Thoracic aorta (tissue), 2 donors: ENCODE measurements around the gene NFE2L2. TPM values are rescaled to one million over a fixed set of nuclear protein-coding genes. Genes with fewer than 3 reads are reported as not detected.
"Not testable (repeated sequence)": the region's sequence is repeated elsewhere in the genome, so short reads cannot be mapped to it uniquely, and the experiment has no call there.

Experiments used
- ATAC-seq: fragments of 150-250 bp; one replicate; pipeline ENCODE4 v1.8.0; 2017; ENCODE audit warnings: low read depth; ENCODE audit not compliant: insufficient number of reproducible peaks, low FRiP score
- DNase-seq: peaks from one replicate; pipeline ENCODE4 v3.0.0-alpha.2; 2020; ENCODE audit warnings: low spot score
- H3K27ac ChIP-seq, 2 donors: fragments of 200-600 bp; sonication (generic); 1 replicate in 1 of 2; 2 replicates in 1 of 2; pipeline ENCODE4 v1.5.1; 2016; ENCODE audit warnings: mild to moderate bottlenecking in 2 of 2, moderate library complexity in 2 of 2
- H3K27me3 ChIP-seq: fragments of 200-600 bp; sonication (generic); replicated peaks from 2 replicates; pipeline ENCODE4 v1.6.0; 2016; ENCODE audit warnings: mild to moderate bottlenecking; ENCODE audit not compliant: insufficient read depth
- H3K36me3 ChIP-seq: fragments of 200-600 bp; sonication (generic); one replicate; pipeline ENCODE4 v1.5.1; 2016
- H3K4me1 ChIP-seq, 2 donors: fragments of 200-600 bp; sonication (generic); 1 replicate in 1 of 2; 2 replicates in 1 of 2; pipeline versions ENCODE4 v1.5.1 to v1.6.0; 2016; ENCODE audit warnings: low read depth in 2 of 2, mild to moderate bottlenecking in 1 of 2; ENCODE audit not compliant: control insufficient read depth in 1 of 2
- H3K4me3 ChIP-seq: fragments of 200-600 bp; sonication (generic); 2 replicates; pipeline ENCODE4 v1.5.1; 2016; ENCODE audit warnings: mild to moderate bottlenecking
- H3K9me3 ChIP-seq: fragments of 200-600 bp; sonication (generic); 2 replicates; pipeline ENCODE4 v1.5.1; 2016
- CTCF ChIP-seq: fragments of 200-600 bp; sonication (generic); IDR thresholded peaks from one replicate; pipeline ENCODE4 v1.5.1; 2019; ENCODE audit warnings: antibody characterized with exemption
- total RNA-seq, 2 donors: library from RNA; depleted of rRNA; stranded (reverse); fragments of >200 nt; gene quantifications; one replicate each; pipeline versions ENCODE4 v1.1.0 to v1.2.3, GENCODE V29; 2016

NFE2L2 gene
- total RNA-seq, 2 donors from 2014 or later, result 64.3 to 155 TPM

GRCh38 chr2:177201919-177202346 lies 62.6 kb downstream of the NFE2L2 start:
- no peak for TF ChIP-seq CTCF
- no peaks in the 10 kb centered on the region for H3K9me3 ChIP-seq

GRCh38 chr2:177200419-177200818 lies 64.1 kb downstream of the NFE2L2 start:
- not testable (repeated sequence) for H3K4me1 ChIP-seq, ATAC-seq, H3K27me3 ChIP-seq, H3K36me3 ChIP-seq, H3K4me3 ChIP-seq, H3K27ac ChIP-seq, DNase-seq, H3K9me3 ChIP-seq

More at GRCh38 chr2:177201919-177202346, 62.6 kb downstream of the NFE2L2 start:
- Histone ChIP-seq H3K4me3 (no peak overlapping the region), H3K27ac (no peak overlapping the region), H3K27me3 (no peaks in the 10 kb centered on the region), H3K36me3 (no peaks in the 10 kb centered on the region), H3K4me1 (no peaks in the 10 kb centered on the region)
- ATAC-seq (no peak), DNase-seq (no peak)

GRCh38 chr2:177195194-177195593 lies 69.3 kb downstream of the NFE2L2 start:
- no peak for ATAC-seq
- H3K9me3 ChIP-seq, result no peaks in the 10 kb centered on the region
- no peak for DNase-seq
- no peak for TF ChIP-seq CTCF
- no peak overlapping the region for H3K27ac ChIP-seq
- no peaks in the 10 kb centered on the region for H3K27me3 ChIP-seq
- no peaks in the 10 kb centered on the region for H3K4me1 ChIP-seq
- no peaks in the 10 kb centered on the region for H3K36me3 ChIP-seq
- H3K4me3 ChIP-seq, result no peak overlapping the region

GRCh38 chr2:177193240-177193639 lies 71.3 kb downstream of the NFE2L2 start:
- ATAC-seq (no peak), DNase-seq (no peak)
- H3K27me3 ChIP-seq, result no peaks in the 10 kb centered on the region
- no peaks in the 10 kb centered on the region for H3K9me3 ChIP-seq
- no peak overlapping the region for H3K4me3 ChIP-seq
- TF ChIP-seq CTCF, result no peak
- H3K36me3 ChIP-seq, result no peaks in the 10 kb centered on the region
- no peaks in the 10 kb centered on the region for H3K4me1 ChIP-seq
- no peak overlapping the region for H3K27ac ChIP-seq

- H3K27me3 ChIP-seq, result no peaks in the 10 kb centered on the region
These were observed 71.7 kb downstream of the NFE2L2 start for GRCh38 chr2:177192788-177193187.

More at GRCh38 chr2:177192788-177193187, 71.7 kb downstream of the NFE2L2 start:
- H3K4me1 ChIP-seq, result no peaks in the 10 kb centered on the region
- H3K27ac ChIP-seq, result no peak overlapping the region
- no peak overlapping the region for H3K4me3 ChIP-seq
- H3K9me3 ChIP-seq, result no peaks in the 10 kb centered on the region
- H3K36me3 ChIP-seq, result no peaks in the 10 kb centered on the region
- ATAC-seq (no peak), DNase-seq (no peak)
- TF ChIP-seq CTCF, result no peak
